Astrocyte of the cerebellum (primary cell): ENCODE data around the gene CRK.

ENCODE experiments used
- DNase-seq: peaks from one replicate; pipeline ENCODE4 v3.0.0-alpha.2; 2011; ENCODE audit warnings: low read depth
- H3K4me3 ChIP-seq: 2 replicates; pipeline ENCODE4 v1.5.1; 2011; ENCODE audit warnings: mild to moderate bottlenecking, low read depth, low read length, moderate library complexity
- in situ Hi-C: cut with HindIII; loops from 2 replicates; pipeline ENCODE4 v1.10.0; 2017; ENCODE audit warnings: low sequenced_read_pairs
- TF ChIP-seq, protein P1 (sequence below): IDR thresholded peaks from 2 replicates; pipeline ENCODE4 v1.5.1; 2012; ENCODE audit warnings: low read length, low read depth, moderate library complexity, mild to moderate bottlenecking; ENCODE audit errors: missing control alignments

CRK gene

DNA sequence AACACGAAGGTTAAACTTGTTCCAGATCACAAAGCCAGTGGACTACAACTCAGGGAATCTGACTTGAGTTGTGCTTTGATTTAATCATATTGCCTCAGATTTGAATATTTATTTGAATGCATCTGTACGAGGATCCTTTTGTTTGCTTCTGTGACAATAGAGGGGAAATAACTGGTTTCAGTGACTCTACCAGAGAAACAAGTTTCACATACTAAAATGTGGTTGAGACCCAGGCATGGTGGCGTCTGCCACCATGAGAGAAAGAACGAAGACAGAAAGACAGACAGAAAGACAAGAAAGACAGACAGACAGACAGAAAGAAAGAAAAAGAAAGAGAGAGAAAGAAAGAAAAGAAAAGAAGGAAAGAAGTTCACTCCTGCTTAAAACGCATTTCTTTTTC, 80.0 kb downstream of the CRK start:
- in situ Hi-C loops = loop anchor here (5.0 kb wide), 1 partner anchor 131 kb away; no protein-coding TSS in a partner anchor
- H3K4me3 ChIP-seq = no peak overlapping the region
- TF ChIP-seq, protein P1, sequence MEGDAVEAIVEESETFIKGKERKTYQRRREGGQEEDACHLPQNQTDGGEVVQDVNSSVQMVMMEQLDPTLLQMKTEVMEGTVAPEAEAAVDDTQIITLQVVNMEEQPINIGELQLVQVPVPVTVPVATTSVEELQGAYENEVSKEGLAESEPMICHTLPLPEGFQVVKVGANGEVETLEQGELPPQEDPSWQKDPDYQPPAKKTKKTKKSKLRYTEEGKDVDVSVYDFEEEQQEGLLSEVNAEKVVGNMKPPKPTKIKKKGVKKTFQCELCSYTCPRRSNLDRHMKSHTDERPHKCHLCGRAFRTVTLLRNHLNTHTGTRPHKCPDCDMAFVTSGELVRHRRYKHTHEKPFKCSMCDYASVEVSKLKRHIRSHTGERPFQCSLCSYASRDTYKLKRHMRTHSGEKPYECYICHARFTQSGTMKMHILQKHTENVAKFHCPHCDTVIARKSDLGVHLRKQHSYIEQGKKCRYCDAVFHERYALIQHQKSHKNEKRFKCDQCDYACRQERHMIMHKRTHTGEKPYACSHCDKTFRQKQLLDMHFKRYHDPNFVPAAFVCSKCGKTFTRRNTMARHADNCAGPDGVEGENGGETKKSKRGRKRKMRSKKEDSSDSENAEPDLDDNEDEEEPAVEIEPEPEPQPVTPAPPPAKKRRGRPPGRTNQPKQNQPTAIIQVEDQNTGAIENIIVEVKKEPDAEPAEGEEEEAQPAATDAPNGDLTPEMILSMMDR = no peak
- no peak for DNase-seq

DNA sequence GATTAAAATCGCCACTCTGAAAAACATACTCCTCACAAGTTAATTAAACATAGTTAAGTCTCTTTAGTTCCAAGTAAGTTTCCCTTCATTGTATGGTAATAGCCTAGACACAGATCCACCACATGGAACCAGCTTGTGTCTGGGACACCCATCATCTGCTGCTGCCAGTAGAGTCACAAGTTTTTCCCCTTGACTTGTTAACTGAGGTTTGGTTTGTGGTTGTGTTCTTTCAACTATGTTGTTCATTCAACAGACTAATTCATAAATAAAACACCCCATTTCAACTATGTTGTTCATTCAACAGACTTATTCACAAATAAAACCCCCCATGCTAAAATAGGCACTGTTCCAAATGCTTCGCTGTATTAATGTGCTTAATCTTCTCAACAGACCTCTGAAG, 80.4 kb downstream of the CRK start:
- DNase-seq = no peak
- TF ChIP-seq, protein P1 = no peak
- in situ Hi-C loops = loop anchor here (5.0 kb wide), 1 partner anchor 132 kb away; no protein-coding TSS in a partner anchor
- H3K4me3 ChIP-seq = no peak overlapping the region

DNA sequence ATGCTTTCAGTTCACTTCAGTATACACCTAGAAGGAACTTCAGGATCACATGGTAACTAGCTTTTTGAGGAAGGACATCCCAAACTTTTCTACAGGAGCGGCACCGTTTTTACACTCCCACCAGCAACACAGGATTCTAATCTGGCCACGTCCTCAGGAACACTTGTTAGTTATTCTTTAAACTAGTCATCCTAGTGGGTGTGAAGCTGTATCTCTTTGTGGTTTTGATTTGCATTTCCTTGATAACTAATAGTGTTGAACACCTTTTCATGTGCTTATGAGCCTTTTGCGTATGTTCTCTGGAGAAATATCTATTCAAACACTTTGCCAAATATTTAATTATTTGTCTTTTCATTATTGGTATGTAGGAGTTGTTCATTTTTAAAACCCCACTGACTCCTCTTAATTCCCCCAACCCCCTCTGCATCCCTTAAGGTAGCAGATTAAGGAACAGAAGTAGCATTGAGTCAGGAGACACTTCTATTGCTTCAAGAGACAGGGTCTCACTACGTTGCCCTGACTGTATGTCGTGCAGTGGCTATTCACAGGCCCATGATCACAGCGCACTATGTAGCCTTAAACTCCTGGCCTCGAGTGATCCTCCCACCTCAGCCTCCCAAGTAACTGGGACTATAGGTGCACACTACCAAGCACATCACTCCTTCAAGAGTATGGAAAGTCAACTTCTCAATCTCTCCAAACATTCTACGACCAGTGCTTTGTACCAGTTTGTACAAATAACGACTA, 81.4 kb downstream of the CRK start:
- TF ChIP-seq, protein P1 = no peak
- no peak for DNase-seq
- no peak overlapping the region for H3K4me3 ChIP-seq
- in situ Hi-C loops = loop anchor here (5.0 kb wide), 1 partner anchor 133 kb away; no protein-coding TSS in a partner anchor

DNA sequence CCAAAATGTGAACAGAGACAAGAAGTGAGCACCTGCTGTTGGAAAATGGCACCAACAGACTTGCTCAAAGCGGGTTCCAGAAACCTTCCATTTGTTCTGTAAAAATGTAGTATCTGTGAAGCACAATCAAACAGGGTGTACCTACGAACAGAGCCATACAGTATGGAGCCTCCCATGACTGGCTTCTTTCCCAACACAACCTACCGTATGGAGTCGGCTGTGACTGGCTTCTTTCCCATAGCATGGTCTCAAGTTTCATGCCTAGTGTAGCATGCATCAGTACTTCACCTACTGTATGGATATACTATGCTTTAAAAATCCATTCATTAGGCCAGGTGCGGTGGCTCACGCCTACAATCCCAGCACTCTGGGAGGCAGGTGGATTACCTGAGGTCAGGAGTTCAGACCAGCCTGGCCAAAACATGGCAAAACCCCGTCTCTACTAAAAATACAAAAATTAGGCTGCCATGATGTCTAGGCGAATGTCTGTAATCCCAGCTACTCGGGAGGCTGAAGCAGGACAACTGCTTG, 82.3 kb downstream of the CRK start:
- TF ChIP-seq, protein P1 = no peak
- no peak overlapping the region for H3K4me3 ChIP-seq
- in situ Hi-C loops = no loop called here

DNA sequence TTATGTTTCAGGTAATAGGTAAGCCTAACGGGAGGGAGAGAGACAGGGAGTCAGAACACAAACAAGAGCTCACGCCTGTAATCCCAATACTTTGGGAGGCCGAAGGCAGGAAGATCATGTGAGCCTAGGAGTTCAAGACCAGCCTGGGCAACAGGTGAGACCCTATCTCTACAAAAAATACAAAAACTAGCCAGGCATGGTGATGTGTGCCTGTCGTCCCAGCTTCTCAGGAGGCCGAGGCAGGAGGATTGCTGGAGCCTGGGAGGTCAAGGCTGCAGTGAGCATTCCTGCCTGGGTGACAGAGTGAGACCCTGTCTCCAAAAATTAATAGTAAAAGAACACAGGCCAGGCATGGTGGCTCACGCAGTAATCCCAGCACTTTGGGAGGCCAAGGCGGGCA, 83.4 kb downstream of the CRK start:
- H3K4me3 ChIP-seq = no peak overlapping the region
- DNase-seq = no peak
- TF ChIP-seq, protein P1 = no peak
- in situ Hi-C loops = no loop called here

More for the DNA sequence above, 82.3 kb downstream of the CRK start:
- DNase-seq = no peak

DNA sequence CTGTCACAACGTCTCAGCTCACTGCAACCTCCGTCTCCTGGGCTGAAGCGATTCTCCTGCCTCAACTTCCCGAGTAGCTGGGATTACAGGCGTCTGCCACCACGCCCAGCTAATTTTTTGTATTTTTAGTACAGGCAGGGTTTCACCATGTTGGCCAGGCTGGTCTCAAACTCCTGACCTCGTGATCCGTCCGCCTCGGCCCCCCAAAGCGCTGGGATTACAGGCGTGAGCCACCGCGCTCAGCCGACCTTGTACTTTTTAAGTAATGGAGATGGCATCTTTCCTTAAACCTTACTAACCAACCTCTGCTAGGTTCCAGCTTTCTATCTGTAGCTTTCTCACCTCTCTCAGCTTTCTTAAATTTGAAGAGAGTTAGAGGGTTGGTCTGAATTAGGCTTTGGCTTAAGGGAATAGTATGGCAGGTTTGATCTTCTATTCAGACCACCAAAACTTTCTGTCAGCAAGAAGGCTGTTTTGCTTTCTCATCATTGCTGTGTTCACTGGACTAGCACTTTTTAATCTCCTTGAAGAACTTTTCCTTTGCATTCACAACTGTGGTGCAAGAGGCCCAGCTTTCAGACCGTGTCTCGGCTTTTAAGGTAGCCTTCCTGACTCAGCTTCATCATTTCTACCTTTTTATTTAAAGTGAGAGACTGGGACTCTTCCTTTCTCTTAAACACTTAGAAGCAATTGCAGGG, 84.0 kb downstream of the CRK start:
- H3K4me3 ChIP-seq = no peak overlapping the region
- in situ Hi-C loops = no loop called here
- DNase-seq = no peak
- TF ChIP-seq, protein P1 = no peak
